HG03558 (cell line): Measurements from ENCODE around the gene PTGER4.
"Not testable (repeated sequence)": the region's sequence is repeated elsewhere in the genome, so short reads cannot be mapped to it uniquely, and the experiment has no call there.

Source experiments
- ATAC-seq: cut with Tn5 transposase; IDR thresholded peaks from one replicate; pipeline ENCODE4 v1.9.1; 2021; ENCODE audit warnings: moderate number of reproducible peaks; ENCODE audit not compliant: unreplicated experiment; ENCODE audit errors: extremely low read depth

PTGER4 gene

DNA sequence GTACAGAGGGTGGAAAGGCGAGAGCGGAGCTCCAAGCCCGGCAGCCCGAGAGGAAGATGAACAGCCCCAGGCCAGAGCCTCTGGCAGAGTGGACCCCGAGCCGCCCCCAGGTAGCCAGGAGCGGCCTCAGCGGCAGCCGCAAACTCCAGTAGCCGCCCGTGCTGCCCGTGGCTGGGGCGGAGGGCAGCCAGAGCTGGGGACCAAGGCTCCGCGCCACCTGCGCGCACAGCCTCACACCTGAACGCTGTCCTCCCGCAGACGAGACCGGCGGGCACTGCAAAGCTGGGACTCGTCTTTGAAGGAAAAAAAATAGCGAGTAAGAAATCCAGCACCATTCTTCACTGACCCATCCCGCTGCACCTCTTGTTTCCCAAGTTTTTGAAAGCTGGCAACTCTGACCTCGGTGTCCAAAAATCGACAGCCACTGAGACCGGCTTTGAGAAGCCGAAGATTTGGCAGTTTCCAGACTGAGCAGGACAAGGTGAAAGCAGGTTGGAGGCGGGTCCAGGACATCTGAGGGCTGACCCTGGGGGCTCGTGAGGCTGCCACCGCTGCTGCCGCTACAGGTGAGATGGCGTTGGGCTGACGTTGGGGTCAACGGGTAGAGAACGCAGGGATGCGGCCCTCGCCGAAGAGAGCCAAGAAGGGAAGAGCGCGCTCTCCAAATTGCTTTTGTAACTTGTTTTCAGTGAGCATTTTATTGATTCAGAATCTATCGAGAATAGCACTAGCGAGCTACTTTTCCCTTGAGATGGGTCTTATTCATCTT, at the start of gene PTGER4:
PTGER4 (plus strand) TSS at position 3 of the 769 bp plus-strand sequence. CDS start 1,079 bp downstream, outside the sequence.
- ATAC-seq: no peak

DNA sequence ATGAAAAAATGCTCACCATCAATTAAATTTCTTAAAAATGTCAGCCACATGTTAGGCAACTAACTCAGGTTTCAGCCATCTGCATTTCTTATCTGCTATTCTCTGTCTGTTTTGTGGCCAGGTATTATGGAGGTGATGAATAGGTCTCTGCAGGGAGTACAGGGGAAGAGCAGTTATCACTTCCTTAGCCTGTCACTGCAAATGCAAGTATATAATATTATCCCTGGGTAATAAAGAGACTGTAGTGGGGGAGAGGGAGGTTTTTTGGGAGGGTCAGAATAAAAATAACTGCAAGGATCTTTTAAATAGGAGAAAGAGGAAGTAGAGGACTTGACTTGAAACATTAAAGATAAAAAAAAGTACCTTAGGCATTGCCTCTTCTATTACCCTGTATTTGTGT, 49.6 kb upstream of the PTGER4 start:
- ATAC-seq: no peak

DNA sequence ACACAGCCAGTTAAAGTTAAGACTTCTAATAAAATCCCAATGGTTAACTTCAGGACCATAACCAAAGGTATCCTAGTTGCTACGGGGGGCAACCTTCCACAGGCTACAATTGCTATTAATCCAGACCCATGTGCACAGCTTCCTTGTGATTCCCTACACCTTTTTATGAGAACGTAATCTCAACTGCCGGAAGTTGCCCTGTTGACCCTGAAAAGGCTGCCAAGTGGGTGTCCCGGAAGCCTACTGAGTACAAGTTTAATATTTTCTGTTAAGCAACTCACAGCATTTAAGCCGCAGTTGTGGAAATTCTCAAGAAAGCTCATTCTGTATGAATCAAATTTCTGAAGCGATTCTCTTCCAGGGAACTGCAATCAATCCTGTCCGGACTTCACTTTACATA, 48.5 kb upstream of the PTGER4 start:
- ATAC-seq: no peak

DNA sequence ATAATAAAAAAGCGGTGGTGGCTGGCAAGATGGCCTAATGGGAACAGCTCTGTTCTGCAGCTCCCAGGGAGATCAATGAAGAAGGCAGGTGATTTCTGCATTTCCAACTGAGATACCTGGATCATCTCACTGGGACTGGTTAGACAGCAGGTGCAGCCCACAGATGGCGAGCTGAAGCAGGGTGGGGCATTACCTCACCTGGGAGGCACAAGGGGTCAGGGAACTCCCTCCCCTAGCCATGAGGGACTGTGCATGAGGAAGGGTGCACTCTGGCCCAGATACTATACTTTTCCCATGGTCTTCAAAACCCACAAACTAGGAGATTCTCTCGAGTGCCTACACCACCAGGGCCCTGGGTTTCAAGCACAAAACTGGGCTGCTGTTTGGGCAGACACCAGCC, 45.6 kb upstream of the PTGER4 start:
- ATAC-seq: no peak

DNA sequence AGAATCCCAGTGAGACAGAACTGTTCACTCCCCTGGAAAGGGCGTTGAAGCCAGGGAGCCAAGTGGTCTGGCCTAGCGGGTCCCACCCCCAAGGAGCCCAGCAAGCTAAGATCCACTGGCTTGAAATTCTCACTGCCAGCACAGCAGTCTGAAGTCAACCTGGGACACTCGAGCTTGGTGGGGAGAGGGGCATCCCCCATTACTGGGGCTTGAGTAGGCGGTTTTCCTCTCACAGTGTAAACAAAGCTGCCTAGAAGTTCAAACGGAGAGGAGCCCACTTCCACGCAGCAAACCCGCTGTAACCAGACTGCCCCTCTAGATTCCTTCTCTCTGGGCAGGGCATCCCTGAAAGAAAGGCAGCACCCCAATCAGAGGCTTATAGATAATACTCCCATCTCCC, 45.1 kb upstream of the PTGER4 start:
- no peak for ATAC-seq

DNA sequence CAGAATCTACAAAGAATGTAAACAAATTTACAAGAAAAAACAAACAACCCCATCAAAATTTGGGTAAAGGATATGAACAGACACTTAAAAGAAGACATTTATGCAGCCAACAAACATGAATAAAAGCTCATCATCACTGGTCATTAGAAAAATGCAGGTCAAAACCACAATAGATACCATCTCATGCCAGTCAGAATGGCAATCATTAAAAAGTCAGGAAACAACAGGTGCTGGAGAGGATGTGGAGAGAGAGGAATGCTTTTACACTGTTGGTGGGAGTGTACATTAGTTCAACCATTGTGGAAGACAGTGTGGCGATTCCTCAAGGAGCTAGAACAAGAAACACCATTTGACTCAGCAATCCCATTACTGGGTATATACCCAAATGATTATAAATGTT, 40.2 kb upstream of the PTGER4 start:
- not testable (repeated sequence) for ATAC-seq

DNA sequence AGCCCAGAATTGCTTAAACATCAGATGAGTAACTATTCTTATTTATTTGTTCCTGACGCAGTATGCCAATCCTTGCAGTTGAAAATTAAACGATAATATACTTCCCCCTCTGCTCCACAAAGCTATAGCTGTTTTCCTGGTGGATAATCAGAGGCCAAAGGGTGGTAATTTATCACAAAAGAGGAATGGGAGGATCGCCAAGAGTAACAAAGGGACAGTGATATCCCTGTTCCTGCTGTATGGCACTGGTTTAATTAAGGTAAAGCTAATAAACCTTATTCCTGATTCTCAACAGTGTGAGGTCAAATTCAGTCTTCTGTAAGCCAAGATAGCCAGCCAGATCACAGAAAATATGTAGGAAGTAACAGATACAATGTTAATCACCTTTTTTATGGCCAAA, 33.4 kb upstream of the PTGER4 start:
- no peak for ATAC-seq

DNA sequence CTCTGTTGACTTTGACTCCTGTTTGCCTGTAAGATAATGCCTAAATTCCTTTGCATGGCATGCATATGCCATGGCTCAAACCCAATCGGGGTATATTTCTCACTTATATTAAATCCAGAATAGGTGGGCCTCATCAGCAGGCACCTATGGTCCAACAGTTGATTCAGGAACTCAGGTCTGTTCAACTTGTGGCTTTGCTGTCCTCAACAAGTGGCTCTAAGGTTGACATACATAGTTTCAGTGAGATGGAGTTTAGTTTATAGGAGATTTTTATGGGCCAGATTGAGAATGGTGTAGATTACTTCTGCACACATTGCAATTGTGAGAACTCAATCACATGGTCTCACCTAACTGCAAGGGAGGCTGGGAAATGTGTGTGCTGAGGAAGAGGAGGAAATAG, 31.6 kb upstream of the PTGER4 start:
- no peak for ATAC-seq

DNA sequence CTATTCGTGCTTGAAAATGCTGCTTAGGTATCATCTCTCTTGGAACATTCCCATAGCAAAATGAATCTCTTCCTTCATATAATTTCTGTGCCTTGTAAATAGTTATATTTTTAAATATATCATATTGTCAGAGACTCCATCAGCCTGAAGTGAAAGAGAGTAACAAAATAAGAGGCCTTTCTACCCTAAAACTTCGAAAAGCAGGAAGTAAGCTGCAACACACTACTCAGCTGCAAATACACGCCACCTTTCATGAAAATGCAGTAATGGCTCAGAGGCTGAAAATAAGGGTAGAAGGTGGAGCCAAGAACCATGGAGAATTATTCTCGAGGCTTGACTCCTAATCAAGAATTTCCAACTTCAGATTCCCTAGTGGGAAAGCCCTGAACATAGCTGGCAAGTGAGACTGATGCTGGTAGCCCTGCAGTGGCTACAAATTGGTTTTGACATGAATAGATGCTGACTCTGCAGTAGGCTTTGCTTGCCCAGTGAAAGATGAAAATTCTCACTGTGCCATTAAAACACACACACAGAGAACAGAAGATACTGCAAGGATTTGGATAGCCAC, 30.2 kb upstream of the PTGER4 start:
- ATAC-seq: no peak

DNA sequence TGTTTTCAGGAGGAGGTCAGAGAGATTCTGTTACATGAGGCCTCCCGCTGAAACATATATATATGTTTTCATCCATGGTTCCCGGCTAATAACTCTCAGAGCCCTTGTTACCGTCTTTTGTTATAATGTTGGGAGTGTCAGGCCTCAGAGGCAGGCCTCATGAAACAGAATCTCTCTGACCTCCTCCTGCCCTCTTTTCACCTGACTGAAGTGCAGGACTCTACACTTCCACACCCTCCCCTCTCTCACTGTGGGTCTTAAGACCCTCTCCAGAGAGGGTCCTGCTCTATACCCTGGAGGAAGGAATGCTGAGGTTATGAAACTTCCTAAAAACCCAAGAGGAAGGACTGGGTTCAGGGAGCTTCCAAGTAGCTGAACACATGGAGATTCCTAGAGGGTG, 28.5 kb upstream of the PTGER4 start:
- ATAC-seq: no peak

DNA sequence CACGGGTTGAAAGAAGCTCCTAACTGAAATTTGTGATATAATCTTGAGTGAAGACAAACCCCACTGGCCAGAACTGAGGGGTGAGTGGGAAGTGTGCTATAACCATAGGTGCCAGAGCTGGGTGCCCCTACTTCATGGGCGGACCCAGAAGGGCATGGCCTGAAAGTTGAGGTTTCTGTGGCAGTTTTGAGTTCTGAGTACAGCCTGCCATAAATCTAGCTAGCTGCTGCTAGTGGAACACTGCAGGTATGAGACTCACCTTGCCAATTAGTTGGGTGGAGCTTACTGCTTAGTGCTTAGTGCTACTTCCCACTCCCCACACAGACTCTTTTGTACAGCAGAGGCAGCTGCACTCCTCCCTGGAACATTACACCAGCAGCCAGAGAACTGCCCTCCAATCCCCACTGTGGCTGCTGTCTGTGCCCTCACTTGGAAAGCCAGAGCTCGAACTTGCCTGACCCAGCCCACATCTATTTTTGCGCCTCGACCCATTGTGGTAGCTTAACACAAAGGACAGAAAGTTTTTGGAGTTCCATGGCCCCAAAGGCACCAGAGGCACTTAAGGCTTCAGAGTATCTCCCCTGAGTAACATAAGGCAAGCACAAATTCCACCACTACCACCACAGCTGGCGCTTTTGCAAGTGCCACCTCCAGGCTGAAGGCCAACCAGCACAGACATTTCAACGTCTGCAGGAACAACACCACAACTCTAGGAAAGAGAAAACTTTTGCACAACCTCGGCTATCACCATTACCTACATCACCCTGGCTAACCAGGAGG, 27.1 kb upstream of the PTGER4 start:
- no peak for ATAC-seq

DNA sequence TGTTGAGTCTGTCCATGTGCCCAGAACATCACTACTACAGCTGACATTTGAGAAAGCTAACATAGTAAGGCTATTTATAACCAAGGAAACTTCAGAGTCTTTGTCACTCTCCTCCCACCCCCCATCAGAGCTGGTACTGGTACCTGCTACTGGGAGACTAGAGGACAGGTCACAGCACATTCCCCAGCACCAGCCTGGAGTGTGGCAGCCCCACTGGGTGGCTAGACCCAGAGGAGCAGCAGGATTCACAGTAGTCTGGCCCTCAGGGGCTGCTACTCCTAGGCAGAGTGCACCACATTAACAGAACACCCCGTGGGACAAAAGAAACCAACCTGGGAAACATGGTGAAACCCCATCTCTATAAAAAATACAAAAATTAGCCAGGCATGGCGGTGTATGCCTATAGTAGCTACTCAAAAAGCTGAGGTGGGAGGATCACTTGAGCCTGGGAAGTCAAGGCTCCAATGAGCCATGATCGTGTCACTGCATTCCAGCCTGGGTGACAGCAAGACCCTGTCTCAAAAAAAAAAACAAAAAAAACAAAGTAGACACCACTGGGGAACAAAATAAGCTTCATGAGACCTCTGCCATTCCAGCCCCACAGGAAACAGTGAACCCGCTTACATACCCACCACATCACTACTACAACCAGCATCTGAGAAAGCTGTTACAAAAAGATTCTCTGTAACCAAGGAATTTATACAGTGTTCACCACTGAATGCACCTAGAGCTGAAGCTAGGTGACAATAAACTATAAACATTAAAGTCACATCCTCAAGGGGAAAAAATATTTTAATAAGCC, 26.3 kb upstream of the PTGER4 start:
- ATAC-seq: no peak

DNA sequence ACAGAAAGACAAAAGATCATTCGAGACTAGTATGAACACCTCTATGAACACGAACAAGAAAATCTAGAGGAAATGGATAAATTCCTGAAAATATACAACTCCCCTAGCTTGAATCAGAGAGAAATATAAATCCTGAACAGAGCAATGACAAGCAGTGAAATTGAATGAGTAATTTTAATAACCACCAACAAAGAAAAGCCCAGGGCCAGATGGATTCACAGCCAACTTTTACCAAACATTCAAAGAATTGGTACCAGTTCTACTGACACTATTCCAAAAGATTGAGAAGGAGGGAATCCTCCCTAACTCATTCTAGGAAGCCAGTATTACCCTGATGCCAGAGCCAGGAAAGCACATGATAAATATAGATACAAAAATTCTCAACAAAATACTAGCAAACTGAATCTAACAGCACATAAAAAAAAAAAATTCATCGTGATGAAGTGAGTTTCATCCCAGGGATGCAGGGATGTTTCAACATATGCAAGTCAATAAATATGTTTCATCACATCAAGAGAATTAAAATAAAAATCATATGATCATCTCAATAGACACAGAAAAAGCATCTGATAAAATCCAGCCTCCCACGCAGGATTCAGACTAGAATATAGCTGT, 25.2 kb upstream of the PTGER4 start:
- ATAC-seq: no peak

DNA sequence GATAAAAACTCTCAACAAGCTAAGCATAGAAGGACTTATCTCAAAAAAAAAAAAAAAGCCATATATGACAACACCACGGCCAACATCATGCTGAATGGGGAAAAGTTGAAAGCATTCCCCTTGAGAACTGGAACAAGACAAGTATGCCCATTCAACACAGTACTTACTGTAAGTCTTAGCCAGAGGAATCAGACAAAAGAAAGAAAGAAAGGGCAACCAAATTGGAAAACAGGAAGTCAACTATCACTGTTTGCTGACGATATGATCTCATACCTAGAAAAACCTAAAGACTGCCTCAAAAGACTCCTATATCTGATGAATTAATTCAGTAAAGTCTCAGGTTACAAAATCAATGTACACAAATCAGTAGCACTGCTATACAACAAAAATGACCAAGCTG, 24.6 kb upstream of the PTGER4 start:
- ATAC-seq: no peak

DNA sequence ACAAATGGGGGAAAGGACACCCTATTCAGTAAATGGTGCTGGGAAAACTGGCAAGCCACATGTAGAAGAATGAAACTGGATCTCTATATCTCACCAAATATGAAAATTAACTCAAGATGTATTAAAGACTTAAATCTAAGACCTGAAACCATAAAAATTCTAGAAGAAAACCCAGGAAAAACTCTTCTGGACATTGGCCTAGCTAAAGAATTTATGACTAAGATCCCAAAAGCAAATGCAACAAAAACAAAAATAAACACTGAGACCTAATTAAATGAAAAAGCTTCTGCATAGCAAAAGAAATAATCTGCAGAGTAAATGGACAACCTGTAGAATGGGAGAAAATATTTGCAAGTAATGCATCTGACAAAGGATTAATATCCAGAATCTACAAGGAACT, 23.6 kb upstream of the PTGER4 start:
- not testable (repeated sequence) for ATAC-seq

DNA sequence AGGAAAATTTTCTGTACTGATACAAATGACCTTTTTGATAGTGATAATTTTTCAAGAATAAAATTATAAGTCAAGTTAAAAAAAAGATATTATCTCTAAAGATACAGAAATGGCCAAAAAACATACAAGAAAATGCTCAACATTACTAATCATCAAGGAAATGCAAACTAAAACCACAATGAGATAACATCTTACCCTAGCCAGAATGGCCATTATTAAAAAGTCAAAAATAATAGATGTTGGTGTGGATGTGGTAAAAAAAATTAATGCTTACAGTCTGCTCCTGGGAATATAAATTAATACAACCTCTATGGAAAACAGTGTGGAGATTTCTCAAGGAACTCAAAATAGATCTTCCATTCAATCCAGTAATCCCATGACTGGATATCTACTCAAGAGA, 22.9 kb upstream of the PTGER4 start:
- ATAC-seq: no peak

DNA sequence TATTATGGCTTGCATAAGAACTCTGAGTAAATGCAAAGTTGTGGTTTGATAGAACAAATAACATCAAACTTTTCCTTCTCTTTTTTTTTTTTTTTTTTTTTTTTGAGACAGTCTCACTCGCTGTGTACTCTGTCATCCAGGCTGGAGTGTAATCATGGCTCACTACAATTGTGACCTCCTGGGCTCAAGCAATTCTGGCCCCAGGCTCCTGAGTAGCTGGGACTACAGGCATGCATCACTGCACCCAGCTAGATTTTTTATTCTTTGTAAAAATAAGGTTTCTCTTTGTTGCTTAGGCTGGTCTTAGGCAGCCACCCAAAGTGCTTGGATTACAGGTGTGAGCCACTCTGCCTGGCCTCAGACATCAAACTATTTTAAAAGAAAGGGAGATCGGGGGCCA, 19.0 kb upstream of the PTGER4 start:
- no peak for ATAC-seq

DNA sequence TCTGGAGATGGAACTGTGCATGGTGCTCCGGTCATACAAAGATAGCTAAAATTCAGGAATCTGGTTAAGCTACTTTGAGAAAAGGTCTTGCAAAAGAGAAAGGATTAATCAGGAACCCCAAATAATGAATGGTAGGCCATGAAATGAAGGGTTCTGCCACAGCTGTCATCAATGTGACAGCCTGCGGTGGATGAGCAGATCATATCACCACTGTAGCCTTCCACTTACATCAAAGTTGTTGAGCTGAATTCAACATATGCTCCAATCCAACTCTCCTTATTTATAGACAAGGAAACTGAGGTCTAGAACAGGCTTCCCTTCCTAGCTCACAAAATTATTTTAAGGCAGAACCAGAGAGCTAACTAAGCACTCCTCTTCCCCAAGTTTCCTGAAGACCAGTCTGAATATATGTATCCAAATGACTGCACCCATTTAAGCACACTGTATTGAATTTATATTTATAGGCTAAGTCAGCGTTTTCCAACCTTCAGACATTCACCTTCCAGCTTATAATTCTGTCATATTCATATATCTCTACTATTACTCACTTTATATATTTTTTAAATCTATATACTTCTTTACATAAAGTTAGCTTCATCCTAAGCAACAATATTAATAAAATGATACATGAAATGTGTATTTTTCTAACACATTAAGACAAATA, 13.9 kb upstream of the PTGER4 start:
- ATAC-seq: no peak

DNA sequence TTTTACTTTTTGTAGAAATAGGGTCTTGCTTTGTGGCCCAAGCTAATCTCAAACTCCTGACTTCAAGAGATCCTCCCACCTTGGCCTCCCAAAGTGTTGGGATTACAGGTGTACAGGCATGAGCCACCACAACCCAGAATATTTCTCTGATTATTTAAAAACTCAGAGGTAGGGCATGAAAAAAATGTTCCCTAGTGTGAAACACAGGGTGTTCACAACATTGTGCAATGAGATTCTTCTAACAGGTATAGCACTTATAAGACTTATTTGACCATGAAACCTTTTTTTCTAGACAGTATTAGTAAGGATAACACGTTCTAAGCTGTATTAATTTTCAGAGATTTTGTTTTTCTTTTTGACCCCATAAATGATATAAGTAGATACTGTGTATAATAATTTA, 13.1 kb upstream of the PTGER4 start:
- ATAC-seq: no peak
